Neuron (in vitro differentiated cells): ENCODE data around the gene TBX4.

Experiments
- H2AFZ ChIP-seq: one replicate; pipeline ENCODE4 v1.6.1; 2013; ENCODE audit warnings: low read depth, mild to moderate bottlenecking, inconsistent platforms, low read length, moderate library complexity
- H3K27me3 ChIP-seq: one replicate; pipeline ENCODE4 v1.6.1; 2013; ENCODE audit warnings: low read length; ENCODE audit not compliant: insufficient read depth
- H3K36me3 ChIP-seq: one replicate; pipeline ENCODE4 v1.6.1; 2013; ENCODE audit warnings: low read length; ENCODE audit not compliant: insufficient read depth
- H3K4me1 ChIP-seq: one replicate; pipeline ENCODE4 v1.6.1; 2013; ENCODE audit warnings: low read length; ENCODE audit not compliant: insufficient read depth
- H3K4me3 ChIP-seq: 2 replicates; pipeline ENCODE4 v1.5.1; 2013; ENCODE audit warnings: mild to moderate bottlenecking, low read length, moderate library complexity
- H3K9me3 ChIP-seq: one replicate; pipeline ENCODE4 v1.6.1; 2013; ENCODE audit warnings: low read length

Gene TBX4

DNA sequence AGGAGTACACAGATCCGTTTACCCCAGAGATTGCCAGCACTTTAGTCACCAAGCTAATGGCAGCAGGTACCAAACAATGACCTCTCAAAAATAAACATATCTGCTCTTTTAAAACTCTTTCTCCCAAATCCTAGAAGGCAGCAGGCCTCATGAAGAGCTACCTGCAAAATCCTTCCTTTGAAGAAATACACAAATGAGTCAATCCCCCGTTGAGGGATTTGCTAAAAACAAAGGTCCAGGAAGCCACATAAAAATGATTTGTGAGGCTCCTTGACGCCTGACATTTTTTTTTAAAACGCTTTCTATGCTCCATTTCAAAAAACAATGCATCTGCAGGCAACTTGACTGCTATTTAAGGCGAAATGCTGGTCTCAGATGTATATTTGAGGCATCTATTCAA lies 80.6 kb downstream of the TBX4 start:
- no peaks in the 10 kb centered on the region for H3K36me3 ChIP-seq
- H3K4me1 ChIP-seq = no peaks in the 10 kb centered on the region
- H3K27me3 ChIP-seq = peaks cover 5% of the 10 kb centered on the region
- no peak overlapping the region for H2AFZ ChIP-seq
- H3K4me3 ChIP-seq = no peak overlapping the region
- H3K9me3 ChIP-seq = no peaks in the 10 kb centered on the region

DNA sequence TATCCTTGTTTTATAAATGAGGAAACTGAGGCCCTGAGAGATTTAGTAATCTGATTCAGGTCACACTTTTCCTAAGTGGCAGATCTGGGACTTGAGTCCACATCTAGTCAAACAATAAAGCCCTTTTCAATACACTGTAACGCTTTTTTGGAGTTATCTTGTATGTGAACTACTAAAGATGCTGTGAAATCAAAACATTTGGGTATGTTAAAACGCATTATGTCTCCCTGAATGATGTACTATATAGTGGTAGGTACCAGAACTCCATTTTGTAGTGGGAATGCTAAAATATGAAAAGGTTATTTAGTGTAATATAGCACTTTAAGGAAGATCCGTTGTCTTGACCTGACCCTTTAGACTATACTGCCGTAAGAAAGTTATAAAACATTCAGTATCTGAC lies 81.6 kb downstream of the TBX4 start:
- Histone ChIP-seq H3K4me1 (no peaks in the 10 kb centered on the region), H3K9me3 (no peaks in the 10 kb centered on the region), H3K4me3 (no peak overlapping the region), H3K36me3 (no peaks in the 10 kb centered on the region), H3K27me3 (peaks cover 5% of the 10 kb centered on the region), H2AFZ (no peak overlapping the region)

DNA sequence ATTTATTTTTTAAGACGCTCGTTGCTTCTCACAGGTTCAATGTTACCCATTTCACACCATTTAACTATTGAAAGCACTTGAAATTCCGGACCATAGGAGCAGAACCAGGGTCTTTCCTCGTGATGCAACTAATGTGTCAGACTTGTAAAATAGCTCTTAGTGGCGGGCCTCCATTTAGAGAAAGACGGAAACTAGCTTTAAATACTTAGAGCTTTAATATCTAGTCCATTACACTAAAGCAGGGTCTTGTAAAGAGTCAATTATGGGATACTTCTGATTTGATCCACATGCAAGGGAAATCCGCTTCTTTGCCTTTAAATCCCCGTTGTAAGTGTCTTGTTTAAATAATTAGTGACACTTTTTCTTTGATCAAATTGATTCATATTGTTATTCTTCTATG lies 82.2 kb downstream of the TBX4 start:
- H3K4me3 ChIP-seq = no peak overlapping the region
- H3K9me3 ChIP-seq = no peaks in the 10 kb centered on the region
- no peaks in the 10 kb centered on the region for H3K4me1 ChIP-seq
- H3K36me3 ChIP-seq = no peaks in the 10 kb centered on the region
- no peak overlapping the region for H2AFZ ChIP-seq
- H3K27me3 ChIP-seq = peaks cover 5% of the 10 kb centered on the region
